Measurements from ENCODE around the gene LOXL3.

- TF ChIP-seq, protein P1, sequence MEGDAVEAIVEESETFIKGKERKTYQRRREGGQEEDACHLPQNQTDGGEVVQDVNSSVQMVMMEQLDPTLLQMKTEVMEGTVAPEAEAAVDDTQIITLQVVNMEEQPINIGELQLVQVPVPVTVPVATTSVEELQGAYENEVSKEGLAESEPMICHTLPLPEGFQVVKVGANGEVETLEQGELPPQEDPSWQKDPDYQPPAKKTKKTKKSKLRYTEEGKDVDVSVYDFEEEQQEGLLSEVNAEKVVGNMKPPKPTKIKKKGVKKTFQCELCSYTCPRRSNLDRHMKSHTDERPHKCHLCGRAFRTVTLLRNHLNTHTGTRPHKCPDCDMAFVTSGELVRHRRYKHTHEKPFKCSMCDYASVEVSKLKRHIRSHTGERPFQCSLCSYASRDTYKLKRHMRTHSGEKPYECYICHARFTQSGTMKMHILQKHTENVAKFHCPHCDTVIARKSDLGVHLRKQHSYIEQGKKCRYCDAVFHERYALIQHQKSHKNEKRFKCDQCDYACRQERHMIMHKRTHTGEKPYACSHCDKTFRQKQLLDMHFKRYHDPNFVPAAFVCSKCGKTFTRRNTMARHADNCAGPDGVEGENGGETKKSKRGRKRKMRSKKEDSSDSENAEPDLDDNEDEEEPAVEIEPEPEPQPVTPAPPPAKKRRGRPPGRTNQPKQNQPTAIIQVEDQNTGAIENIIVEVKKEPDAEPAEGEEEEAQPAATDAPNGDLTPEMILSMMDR (IDR thresholded peaks at IDR 0.05), result no peak
- TF ChIP-seq POLR2A (IDR thresholded peaks at IDR 0.05), result no peak
These were observed 53.7 kb downstream of the LOXL3 start for GRCh38 chr2:74499940-74500577.

All from thyroid gland (tissue), 4 donors.